ENCODE data around the gene HLA-DMB.

HLA-DMB gene

DNA sequence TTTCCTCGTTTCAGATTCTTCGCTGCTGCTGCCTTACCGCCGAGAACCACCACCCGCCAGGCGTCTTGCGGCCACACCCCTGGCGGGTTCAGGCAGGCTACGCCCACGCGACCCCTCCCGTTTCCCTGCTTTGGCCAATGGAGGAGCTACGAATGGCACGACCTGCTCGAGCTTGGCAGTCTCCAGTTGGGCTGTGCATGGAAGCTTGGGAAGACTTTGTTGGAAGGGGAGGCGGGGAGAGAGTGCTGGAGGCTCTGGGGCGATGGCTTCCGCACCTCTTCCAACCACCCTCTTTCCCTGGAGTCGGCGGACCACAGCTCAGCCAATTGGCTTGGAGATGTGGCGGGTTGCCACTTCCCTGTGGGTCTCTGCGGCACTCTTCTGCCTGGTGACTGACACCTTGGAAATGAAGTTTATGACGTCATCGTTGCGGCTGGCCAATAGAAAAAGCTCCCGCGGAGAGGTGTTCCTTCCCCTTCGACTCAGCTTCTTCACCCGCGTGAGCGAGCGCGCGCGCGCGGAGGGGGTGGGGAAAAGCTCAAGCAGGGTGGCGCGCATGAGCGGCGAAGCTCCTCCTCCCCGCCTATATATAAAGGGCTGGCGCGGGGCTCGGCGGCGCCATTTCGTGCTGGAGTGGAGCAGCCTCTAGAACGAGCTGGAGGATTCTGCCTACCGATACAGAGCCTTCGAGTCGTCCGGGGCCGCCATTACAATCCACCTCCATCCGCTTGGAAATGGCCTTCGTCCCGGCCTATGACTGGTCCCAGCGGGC, 30.9 kb upstream of the HLA-DMB start:
- DNase-seq = peak; percentile 100

DNA sequence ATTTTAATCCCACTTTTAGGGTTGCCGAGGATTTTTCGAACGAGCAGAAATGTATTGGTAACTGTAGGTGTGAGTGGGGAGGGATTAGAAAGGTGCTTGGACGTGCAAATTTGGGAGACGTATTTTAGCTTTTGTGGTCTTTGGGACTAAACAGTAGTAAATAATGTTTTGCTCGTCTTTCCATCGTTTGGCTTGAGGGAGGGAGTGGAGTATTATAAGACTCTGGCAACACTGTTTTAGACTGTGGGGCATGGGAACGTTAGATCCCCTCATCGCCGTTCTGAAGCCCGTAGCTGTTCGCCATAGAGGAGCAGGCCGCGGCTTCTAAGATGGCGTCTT, 30.4 kb upstream of the HLA-DMB start:
- no peak for DNase-seq

DNA sequence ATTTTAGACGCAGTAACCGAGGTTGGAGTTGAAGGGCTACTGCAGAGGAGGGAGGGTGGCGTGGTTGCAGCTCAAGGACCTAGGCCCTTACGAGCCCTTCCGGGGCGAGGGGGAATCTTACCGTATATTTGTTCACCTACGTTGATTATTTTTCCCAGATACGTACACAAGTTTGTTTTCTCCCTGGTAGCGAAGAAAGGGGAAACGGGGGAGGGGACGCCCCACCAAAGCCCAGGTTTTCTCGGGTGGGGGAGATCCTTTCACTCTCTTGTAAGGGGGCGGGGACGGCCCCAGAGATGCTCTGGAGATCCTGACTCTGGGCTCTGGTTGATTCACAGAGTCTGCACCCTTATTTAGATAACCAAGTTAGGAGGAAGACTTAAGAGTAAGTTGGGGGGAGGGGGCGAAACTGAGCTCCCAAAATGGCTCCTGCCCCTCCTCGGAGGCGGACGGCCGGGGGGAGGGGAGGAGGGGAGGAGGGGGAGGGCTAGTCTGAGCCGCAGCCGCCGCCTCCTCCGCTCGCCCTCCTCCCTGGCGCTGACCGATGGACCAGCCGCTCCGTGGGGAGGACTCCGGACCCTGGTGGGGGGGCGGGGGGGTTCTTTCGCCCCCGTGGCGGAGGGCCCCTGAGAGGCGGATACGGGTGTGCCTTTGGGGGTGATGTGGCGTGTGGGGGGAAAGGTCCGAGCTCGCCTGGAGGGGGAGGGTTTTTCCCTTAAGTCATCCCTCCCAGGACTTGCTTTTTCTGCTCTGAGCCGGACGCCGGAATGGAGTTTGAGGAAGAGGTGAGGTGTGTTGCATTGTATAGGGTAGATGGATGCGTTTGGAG, 29.8 kb upstream of the HLA-DMB start:
- peak; percentile 90 for DNase-seq

DNA sequence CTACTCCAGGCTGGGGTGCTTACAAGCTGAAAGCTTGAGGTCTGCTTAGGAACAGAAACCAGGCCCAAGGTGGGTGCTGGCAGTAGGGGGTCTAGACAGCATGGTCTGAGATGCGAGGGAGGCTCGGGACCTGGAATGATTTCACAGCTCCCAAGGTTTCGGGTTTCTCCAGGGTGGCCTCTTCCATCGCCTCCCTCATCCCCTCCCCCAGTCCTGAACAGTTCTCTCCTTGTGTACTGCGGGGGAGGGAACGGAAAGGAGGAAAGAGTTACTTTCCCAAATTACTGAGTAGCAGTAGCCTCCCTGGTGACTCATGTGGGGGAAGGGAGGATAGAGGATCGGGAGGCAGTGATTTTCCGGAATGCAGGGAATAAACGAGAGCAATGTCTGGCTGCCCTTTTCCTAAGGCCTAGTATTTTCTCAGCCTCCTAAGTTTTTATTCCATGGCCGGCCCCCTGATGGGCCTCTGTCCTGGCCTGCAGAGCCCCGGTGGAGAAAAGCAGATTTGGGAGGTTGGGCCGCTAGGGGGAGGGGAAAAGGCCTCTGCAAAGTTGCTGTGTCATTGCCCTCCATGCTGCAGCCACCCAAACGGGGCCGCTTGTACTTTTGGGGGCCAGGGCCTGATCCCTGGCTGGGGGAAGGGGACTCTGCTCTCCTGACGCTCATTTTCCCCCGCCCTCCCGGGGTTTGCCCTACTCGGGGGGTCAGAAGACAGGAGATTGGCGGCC, 29.0 kb upstream of the HLA-DMB start:
- DNase-seq = peak; percentile 86

DNA sequence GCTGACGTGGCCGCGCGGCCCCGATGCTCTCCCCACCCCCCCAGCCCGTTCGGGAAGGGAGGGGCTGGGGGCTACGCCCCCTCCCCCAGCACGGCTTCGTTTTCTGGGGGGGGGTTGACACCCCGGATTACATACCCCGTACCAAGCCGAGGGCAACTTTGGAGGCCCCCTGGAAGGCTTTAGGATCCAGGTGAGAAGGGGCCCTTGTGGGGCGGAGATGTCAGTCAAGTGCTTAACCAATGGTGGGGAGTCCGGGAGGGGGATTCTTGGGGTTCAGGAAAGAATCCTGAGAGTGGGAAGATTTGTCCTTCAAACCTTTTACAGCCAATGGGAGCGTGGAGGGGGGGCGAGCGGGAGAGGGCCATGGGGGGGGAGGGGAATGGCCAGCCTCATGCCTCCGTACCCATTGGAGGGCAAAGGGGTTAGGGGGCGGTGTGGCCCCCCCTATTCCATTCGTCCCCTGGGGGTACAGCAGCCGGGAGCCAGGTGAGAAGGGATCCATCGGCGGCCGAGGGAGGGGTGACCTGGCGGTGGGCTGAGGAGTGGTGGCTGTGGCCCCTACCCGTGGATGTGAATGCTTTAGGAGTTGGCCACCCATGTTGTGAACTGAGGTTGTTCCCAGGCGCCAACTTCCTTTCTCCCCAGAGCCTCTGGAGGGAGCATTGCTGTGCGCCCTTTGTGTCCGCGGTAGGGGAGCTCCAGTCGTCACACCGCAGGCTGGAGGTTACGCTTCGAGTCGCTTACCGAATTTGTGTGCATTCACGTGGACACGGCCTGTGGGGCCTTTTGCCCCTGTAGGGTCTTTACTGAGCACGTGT, 28.2 kb upstream of the HLA-DMB start:
- peak; percentile 80 for DNase-seq

DNA sequence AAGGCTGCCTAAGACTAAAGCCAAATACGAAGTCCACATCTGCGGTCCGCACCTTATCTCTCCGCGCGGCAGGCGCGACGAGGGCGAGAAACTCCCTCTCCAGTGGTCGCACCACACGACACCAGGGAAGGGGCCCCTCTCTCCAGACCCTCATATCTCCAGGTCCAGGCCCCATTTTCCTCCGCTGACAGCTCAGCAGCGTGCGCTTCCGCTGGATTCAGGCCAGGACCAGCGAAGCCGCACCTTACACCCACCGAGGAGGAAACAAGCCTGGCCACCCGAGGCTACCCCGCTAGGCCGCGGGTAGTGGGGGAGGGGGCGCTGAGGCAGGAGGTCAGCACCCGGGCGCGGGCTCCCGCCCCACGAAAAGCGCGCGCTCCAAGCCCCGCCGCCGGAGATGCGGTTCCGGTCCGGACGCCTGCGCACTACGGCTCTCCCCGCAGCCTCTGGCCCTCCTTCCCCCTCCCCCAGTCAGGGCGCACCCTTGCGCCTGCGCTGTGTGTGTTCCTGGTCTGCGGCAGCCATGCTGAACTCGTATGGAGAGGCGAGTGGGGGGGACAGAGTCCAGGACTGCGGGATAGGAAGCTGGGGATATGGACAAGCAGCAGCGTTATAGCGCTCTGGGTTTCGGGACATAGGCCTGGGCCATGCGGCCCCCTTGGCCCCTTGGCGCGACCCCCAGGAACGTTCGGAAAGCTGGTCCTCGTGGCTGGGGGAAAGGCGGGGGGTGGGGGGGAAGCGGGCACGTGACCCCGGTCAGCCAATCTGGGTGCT, 27.5 kb upstream of the HLA-DMB start, which contains the start of gene BRD2:
BRD2 (plus strand) TSS at position 502 of the 774 bp plus-strand sequence. CDS start 4,305 bp downstream, outside the sequence.
- peak; percentile 97 for DNase-seq

DNA sequence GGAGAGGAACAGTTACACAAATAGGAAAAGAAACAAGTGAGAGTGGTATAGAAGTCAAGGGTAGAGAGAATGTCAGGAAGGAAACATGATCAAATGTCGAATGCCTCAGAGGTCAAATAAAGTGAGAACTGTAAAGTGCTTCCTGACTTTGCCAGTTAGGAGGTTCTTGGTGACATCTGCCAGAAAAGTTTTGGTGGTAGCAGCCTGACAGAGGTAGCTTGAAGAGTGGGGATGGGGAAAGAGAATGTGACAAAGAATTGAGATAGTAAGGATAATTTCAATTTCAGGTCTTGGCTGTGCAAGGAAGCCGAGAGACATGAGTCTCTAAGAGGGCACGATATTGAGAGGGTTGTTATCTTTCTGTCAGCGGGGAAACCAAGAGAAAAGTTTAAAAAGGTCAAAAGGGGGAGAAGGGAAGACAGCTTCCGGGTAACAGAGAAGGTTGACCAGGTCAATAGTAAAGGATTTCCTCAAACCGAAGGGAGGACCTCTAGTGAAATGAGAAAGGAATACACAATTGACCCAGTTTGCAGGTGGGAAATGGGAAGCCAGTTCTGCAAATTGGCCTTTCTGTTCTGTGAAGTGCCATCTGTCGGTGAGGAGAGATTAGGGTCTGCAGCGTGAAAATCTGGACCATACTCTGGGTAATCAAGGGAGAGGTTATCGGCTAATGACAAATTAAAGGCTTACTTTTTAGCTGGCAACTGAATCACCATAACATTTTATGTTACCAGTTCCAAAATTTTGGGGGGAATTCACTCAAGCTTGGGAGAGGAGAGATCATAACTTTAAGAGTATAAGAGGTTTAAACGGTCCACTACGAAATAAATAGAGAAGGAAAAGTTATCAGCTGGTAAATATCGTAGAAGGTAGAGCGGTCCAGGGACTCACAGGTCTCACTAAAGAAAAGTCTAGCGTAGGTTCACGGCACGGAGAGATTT, 26.6 kb upstream of the HLA-DMB start:
- DNase-seq = no peak

DNA sequence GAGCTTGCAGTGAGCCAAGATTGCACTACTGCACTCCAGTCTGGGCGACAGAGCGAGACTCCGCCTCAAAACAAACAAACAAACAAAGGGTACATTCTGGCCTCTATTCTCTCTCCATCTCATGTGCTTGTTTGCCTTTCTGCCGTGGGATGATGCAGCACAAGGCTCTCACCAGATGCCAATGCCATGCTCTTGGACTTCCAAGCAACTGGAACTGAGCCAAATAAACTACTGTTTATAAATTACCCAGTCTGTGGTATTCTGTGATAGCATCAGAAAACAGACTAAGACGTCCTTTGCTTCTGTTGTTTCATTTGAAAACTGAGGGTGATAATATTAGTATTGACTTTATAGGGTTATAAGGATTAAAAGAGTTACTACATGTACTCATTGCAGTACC, 23.9 kb upstream of the HLA-DMB start:
- DNase-seq = no peak

DNA sequence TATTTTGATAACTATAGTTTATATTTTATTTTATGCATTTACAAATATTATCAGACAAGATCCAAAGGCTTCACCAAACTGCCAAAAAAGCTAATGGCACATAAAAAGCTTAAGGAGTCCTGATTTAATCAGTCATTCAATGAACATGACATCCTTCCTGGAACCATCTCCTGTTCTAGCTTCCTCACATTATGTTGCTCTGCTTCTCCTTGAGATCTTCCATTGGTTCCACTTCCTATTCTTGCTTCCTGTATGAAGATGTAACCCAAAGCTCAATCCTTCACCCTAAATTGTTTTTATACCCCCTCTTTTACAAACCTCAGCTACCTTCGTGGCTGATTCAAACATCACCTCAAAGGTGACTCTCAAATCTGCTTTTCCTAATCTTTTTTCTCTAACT, 23.0 kb upstream of the HLA-DMB start:
- no peak for DNase-seq

DNA sequence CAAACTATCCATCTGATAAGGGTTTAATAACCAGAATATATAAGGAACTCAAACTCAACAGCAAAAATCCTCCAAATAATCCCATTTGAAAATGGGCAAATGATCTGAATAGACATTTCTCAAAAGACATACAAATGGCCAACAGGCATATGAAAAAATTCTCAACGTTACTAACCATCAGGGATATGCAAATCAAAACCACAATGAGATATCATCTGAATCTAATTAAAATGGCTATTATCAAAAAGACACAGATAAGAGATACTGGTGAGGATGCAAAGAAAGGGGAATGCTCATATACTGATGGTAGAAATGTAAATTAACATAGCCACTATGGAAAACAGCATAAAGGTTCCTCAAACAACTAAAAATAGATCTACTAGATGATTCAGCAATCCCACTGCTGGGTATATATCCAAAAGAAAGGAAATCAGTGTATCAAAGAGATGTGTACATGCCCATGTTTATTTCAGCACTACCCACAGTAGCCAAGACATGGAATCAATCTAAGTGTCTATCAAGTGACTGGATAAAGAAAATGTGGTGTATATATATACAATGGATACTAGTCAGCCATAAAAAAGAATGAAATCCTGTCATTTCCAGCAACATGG, 21.5 kb upstream of the HLA-DMB start:
- DNase-seq = no peak

DNA sequence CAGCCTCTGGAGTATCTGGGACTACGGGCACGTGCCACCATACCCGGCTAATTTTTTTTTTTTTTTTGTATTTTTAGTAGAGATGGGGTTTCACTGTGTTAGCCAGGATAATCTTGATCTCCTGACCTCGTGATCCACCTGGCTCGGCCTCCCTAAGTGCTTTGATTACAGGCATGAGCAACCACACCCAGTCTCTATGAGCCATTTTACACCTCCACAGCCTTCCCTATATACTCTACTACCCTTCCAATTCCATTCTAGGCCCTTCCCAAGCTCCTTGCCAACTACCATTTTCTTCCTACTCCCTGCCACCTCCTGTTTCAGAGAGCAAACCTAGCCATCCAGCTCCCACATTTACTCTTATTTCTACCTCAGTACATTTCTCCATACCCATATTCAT, 19.7 kb upstream of the HLA-DMB start:
- DNase-seq = no peak

DNA sequence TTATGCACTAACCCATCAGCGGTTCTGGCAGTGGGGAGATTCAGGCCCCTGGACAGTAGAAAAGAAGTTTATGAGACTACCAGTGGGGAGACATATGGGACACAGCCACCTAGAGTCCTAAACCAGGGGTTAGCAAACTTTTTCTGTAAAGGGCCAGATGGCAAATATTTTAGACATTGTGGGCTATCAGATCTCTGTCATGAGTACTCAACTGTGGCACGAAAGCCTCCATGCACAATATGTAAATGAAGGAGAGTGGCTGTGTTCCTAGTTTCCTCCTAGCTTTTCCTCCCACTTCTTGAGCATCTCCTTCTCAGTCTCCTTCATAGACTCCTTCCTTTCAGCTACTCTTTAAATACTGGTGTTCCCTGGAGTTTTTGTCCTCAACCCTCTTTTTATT, 15.3 kb upstream of the HLA-DMB start:
- DNase-seq = no peak

DNA sequence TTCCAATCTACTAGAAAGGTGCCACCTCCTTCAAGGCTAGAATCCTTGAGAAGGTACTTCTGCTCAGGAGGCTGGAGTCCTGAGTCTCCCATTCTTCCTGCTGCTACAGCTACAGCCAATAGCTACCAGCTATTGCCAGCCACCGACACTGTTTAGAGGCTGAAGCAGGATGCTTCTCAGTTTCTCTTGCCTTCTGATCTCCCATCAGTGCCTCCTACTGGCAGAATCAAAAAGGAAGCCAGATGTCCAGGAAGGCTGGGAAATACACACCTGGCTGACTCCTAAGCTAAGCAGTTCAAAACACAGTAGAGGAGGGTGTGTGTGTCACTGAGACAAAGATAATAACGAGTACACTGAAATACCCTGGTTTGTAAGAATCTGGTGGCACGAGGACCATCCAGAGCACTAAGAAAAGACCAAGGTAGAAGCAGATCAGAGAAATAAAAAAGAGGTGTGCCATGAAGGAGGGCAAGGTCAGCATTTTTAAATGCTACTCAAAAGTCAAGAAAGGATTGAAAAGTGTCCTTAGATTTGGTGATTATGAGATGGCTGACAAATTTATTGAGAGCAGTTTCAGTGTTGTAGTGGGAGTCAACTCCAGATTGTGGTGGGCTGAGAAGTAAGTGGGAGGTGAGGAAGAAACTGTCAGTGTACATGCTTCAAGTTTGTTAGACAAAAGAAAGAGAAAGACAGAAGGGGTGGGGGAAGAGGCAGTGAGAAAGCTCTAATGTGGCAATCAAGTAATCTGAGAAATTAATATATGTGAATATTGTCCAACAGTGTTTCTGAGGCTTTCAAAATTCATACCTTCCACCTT, 14.4 kb upstream of the HLA-DMB start:
- no peak for DNase-seq

DNA sequence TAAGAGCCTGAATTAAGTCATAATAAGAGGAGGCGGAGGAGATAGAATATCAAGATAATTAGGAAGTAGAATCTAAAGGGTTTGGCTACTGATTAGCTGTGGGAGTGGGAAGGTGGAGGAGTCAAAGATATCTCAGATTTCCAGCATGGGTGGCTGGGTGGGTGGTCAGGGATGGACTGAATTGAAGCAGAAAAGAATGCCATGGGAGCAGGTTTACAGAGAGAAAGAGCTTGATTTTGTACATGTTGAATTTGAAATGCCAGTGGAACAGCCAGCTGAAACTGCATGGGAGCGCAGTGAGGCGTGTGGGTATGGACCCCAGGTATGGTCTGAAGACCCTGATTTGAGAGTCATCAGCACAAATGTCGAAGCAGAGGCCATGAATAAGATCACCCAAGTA, 13.4 kb upstream of the HLA-DMB start:
- DNase-seq = no peak

DNA sequence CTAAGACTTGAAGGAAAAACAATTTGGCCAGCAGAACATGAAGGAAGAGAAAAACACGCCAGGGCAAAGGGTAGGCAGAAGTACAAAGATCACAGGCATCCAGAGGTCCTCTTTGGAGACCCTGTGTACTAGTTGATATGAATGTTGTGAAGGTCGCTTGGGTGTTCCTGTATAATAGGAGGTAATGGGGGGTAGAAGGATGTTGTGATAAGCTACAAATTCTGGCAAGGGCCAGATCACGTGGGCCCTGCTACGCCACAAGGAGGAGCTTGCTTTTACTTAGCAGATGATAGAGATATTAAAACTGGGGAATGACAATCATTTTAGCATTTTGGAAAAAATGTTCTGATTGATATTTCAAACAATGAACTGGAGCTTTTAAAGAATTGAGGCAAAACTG, 12.9 kb upstream of the HLA-DMB start:
- no peak for DNase-seq

DNA sequence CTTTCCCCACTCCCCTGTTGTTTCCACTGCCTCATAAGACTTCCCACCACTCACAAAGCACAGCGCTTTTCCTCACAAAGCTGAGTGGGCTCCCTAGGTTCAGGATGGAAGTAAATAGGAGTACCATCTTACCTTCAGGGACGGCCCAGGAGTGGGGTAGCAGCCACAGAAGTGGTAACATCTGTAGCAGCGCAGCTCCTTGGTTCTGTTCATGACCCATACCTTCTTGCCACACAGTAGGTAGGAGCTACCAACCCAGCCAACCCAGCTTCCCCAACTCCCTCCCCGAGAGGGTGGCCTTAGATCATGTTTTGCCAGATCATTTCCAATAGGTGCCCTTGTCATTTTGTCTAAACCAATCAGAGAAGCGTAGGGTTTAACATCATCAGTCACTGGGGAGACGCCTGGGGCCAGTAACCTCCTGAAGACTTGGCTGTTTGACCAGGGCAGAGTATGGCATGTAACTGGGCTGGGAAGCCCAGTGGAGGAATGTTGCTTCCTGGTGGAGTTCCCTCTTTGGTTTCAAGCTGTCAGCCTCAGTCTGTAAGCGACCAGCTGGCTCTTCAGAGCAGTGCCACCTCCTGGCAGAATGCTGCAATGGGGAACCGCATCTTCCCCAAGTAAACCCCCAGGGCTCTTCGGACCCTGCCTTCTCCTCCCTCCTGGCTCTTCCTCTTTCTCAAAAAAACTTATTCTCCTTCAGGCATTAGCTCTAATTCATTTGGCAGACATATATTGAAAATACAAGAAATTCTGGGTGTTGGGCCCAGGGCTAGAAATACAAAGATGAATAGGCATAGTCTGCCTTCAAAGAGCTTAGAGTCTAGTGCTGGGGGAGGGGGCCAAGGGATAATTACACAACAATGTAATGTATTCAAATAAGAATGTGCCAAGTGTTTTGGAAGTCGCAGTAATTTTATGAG, 12.2 kb upstream of the HLA-DMB start, which contains the start of gene HLA-DMA:
HLA-DMA (minus strand) TSS at position 281 of the 923 bp plus-strand sequence; CDS start at position 220, 61 bp downstream.
- DNase-seq = peak; percentile 78

DNA sequence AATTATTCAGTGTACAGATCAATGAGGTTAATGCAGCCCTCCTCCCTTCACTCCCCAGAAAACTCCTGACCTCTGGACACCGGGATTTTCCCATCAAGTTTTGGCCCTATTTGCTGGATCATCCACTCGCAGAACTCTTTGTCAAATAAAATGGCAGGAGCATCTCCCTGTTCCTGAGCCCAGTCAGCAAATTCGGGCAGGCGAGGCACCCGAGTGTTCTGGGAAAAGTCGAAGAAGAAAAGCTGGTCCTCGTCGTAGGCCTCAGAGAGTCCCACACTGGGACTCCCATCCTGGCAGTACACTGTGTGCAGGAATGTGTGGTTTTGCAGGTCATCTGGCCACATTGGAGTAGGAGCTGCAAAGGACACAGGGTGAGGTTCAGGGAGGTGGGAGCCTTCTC, 9.6 kb upstream of the HLA-DMB start:
- no peak for DNase-seq

DNA sequence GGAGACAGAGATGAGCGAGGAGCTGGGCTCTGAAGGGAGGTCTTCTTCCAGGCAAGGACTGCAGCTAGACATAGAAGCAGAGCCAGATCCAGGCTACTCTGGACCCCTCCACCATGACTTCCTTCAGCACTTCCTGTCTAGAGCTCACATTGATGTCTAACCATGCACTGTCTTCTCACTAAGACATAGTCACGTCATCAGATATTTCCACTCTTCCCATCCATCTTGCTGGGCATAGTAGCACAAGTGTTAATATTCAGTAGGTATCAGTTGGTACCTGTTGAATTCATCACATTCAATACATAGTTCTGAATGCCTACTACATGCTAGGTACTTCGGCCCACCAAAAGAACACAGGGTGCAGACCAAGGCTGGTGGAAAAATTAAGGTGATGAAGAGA, 9.2 kb upstream of the HLA-DMB start:
- DNase-seq = no peak
